ENCODE results near the gene FLT3.

The FLT3 gene

GRCh38 chr13:28100150-28101121, at the start of gene FLT3:
TSS of gene FLT3 (minus strand) at chr13:28100576. CDS start at chr13:28100510, 66 bp downstream.
- TF ChIP-seq USF1 (IDR thresholded peaks at IDR 0.05): peak; percentile 67
- TF ChIP-seq RAD21 (IDR thresholded peaks at IDR 0.05; ENCODE audit: low read depth): no peak
- 0 out of 2 replicates have a peak, but pooled peaks have one; percentile 50 for TF ChIP-seq TEAD4 (IDR thresholded peaks at IDR 0.05)
- TF ChIP-seq ZBTB7A (IDR thresholded peaks at IDR 0.05; ENCODE audit: low read depth): no peak
- peak; percentile 88 for TF ChIP-seq MAX (IDR thresholded peaks at IDR 0.05)

- no peak for TF ChIP-seq ZBTB7A (IDR thresholded peaks at IDR 0.05; ENCODE audit: low read depth)
- no peak for TF ChIP-seq EGR1 (IDR thresholded peaks at IDR 0.05)
- TF ChIP-seq TEAD4 (IDR thresholded peaks at IDR 0.05): no peak
Observed at GRCh38 chr13:28147495-28147894, 47.1 kb upstream of the FLT3 start.

- TF ChIP-seq YY1 (IDR thresholded peaks at IDR 0.05; ENCODE audit: low read depth): no peak
- no peak for TF ChIP-seq USF1 (IDR thresholded peaks at IDR 0.05)
- TF ChIP-seq RAD21 (IDR thresholded peaks at IDR 0.05; ENCODE audit: low read depth): no peak
- no peak for TF ChIP-seq TCF12 (IDR thresholded peaks at IDR 0.05; ENCODE audit: low read depth)
- no peak for TF ChIP-seq FOXM1 (IDR thresholded peaks at IDR 0.05; ENCODE audit: borderline replicate concordance, low read depth)
- TF ChIP-seq MAX (IDR thresholded peaks at IDR 0.05): no peak
- TF ChIP-seq EP300 (IDR thresholded peaks at IDR 0.05; ENCODE audit: borderline replicate concordance): no peak
- TF ChIP-seq ZBTB7A (IDR thresholded peaks at IDR 0.05; ENCODE audit: low read depth): no peak
- TF ChIP-seq TAF1 (IDR thresholded peaks at IDR 0.05; ENCODE audit: low read depth): no peak
- TF ChIP-seq REST (IDR thresholded peaks at IDR 0.05; ENCODE audit: low read depth): no peak
- no peak for TF ChIP-seq CEBPB (IDR thresholded peaks at IDR 0.05)
- TF ChIP-seq EGR1 (IDR thresholded peaks at IDR 0.05): no peak
- TF ChIP-seq CREB1 (IDR thresholded peaks at IDR 0.05; ENCODE audit: low read depth): no peak
- no peak for TF ChIP-seq TEAD4 (IDR thresholded peaks at IDR 0.05)
- no peak for TF ChIP-seq NFIC (IDR thresholded peaks at IDR 0.05)
Observed at GRCh38 chr13:28145049-28145448, 44.7 kb upstream of the FLT3 start.

- TF ChIP-seq CEBPB (IDR thresholded peaks at IDR 0.05) (no peak), USF1 (IDR thresholded peaks at IDR 0.05) (no peak), MAX (IDR thresholded peaks at IDR 0.05) (no peak), RAD21 (IDR thresholded peaks at IDR 0.05; ENCODE audit: low read depth) (no peak), TAF1 (IDR thresholded peaks at IDR 0.05; ENCODE audit: low read depth) (no peak), REST (IDR thresholded peaks at IDR 0.05; ENCODE audit: low read depth) (no peak), YY1 (IDR thresholded peaks at IDR 0.05; ENCODE audit: low read depth) (no peak), TCF12 (IDR thresholded peaks at IDR 0.05; ENCODE audit: low read depth) (no peak), ZBTB7A (IDR thresholded peaks at IDR 0.05; ENCODE audit: low read depth) (no peak)
Observed at GRCh38 chr13:28140433-28141125, 40.2 kb upstream of the FLT3 start.

Measured in Ishikawa (cell line).